HG03025 (cell line): ENCODE measurements around the gene ACLY.

ENCODE experiments used
- ATAC-seq: cut with Tn5 transposase; IDR thresholded peaks from one replicate; pipeline ENCODE4 v1.9.1; 2021; ENCODE audit warnings: mild to moderate bottlenecking, moderate library complexity; ENCODE audit not compliant: unreplicated experiment, low FRiP score

ACLY gene

DNA sequence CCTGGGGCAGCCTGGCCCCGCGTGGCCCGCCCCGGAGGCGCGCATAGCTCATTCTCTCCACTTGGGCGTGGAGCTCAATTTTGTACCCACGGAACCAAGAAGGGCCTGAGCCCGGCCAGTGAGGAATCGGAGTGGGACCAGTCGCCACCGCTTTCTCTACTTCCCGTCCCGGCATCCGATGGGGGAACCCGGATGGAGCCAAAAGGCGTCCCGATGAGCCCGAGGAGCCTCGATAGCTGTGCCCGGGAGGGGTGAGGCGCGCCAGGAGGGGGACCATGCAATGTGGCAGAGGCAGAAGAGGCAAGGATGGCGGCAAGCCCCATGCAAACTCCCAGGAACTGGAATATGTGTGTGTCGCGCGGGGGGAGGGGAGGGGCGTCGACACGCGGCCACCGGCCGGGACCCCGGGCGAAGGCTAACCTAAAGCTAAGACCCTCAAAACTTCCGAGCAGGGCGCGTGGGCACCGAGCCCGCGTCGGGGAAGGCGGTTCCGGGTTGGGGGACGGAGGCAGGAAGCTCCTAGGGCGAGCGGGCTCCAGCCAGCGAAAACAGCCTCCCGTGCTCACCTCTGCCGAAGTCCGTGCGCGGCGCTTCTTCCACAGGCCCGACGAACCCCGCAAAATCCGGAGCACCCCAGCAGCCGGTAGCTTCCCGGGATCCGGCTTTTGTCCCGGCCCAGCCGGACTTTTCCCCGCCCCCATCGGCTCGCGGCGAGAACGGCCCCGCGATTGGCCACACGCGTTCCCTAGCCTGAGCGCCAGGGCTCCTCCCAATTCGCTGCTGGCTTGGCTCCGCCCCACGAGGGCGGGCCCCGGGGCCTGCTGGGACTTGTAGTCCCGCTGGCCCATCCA lies at the start of gene ACLY:
Gene ACLY (minus strand): TSS at position 638 of the 851 bp plus-strand sequence. CDS start 5,078 bp downstream, outside the sequence.
- peak; percentile 80 for ATAC-seq

DNA sequence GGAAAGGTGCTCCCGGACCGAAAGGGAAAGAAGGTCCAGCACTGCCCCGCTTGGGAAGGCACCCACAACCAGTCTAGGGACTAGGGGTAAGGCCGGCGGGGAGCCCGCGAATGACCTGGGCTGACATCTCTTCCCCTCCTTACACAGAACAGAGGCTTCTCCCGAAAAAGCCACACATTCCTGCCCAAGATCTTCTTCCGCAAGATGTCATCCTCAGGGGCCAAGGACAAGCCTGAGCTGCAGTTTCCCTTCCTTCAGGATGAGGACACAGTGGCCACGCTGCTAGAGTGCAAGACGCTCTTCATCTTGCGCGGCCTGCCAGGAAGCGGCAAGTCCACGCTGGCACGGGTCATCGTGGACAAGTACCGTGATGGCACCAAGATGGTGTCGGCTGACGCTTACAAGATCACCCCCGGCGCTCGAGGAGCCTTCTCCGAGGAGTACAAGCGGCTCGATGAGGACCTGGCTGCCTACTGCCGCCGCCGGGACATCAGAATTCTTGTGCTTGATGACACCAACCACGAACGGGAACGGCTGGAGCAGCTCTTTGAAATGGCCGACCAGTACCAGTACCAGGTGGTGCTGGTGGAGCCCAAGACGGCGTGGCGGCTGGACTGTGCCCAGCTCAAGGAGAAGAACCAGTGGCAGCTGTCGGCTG lies 49.3 kb upstream of the ACLY start:
- no peak for ATAC-seq

- peak; percentile 8 for ATAC-seq
Observed at GRCh38 chr17:41967141-41967920, 48.6 kb upstream of the ACLY start.

DNA sequence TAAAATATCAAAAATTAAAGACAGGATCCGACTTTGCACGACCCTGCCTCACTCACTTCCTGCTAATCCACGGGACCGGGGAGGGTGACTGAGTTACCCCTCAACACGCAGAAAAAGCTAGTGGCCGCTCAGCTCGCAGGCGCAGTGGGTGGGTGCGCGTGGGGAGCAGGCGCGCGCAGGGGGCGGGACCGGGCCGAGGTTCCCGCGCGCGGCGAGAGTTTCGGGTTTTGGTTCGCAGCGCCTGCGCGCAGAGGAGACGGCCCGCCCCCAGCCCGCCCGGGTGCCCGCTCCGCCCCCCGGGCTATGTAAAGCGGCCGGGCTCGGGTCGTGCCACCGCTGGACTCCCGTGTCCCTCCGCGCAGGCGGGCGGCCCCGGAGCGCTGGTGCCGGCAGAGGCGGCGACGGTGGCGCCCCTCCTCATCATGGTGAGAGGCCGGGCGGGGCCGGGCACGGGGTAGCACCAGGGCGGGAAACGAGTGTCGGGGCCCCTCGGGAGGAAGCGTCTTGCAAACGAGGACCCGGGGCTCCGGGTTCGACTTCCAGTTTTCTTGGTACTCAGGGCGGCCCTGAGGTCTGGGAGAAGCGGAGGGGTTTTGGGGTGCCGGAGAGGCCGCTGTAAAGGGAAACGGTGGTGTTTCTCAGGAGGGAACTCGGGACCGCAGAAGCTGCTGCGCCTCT lies 47.9 kb upstream of the ACLY start, which contains the start of gene CNP:
Gene CNP (plus strand): TSS at position 333 of the 678 bp plus-strand sequence. CDS start 90 bp downstream, at position 423.
- peak; percentile 60 for ATAC-seq

GRCh38 chr17:41965694-41966462 lies 47.1 kb upstream of the ACLY start:
- ATAC-seq = no peak

DNA sequence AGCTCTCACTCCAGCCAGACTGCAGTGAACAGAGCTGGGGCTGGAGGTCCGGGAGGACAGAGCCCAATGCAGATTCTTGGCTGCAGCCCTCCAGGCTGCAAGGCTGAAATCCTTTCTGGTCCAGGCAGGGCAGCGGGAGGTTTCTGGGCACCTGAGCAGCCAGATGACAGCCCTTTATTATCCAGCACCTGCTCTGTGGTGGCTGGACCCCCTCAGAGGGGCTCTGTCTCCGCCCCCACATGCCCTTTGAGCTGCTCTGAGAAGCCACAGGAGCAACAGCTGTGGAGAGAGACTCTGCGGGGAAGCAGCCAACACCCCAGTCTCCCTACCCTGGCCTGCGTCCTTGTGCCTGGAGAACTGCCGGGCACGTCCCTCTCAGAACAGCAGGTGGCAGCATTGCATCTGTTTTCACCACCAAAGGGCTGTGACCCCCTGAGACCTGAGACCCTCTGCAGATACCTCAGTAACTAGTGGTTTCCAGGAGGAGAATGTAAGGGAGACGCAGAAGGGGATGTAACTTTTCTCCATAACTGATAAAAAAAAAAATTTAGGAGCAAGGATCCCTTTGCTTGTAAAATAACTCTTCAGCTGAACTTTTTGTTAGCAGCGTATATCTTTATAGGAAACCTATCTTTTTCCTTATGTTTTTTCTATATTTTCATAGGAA lies 44.1 kb upstream of the ACLY start:
- no peak for ATAC-seq

- ATAC-seq = no peak
Observed at GRCh38 chr17:41962111-41962510, 43.4 kb upstream of the ACLY start.

DNA sequence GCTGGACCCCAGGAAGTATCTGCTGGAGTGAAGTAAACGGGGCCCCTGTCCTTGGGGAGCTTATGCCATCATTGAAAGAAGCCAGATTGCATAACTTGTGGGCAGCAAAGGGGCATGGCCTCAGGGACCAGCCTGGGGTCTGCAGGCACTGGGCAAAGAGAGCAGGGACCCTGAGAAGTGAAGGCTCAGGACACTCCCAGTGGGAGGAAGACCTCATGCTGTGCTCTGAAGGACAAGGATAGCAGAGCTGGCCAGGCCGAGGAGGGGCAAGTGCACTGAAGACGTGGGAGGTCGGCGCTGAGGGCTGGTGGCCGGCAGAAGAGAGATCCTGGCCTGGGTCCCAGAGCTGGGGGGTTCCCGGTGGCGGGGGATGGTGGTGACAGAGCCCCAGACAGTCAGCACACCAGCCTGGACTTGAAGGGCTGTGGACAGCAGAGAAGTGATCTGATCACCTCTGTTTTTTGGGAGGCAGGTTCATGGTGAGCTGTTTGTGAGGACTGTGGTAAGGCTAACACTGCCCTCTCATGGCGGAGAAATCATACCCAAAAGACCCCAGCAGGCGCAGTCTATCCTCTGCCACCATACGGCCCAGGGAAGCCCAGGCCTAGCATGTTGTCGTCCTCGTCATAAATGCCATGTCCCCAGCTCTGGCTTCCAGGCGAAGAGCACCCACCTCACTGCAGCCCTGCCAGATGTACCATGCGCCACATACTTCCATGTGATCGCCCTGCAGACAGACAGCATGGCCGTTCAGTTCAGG lies 40.8 kb upstream of the ACLY start:
- ATAC-seq = no peak

DNA sequence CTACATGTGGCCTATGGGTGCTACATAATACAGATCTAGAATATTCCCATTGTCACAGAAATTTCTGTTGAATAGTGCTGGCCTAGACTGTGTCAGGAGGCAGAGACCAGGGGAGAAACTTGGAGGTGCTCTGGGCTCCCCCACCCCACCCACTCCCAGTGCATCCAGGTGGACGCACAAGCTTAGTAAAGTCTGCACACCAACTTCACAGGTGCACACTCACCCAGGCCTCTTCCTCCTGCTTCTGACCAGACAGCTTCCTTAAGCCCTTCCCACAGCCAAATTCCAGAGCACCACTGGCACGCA lies 40.2 kb upstream of the ACLY start:
- ATAC-seq = no peak

GRCh38 chr17:41957869-41958439 lies 39.2 kb upstream of the ACLY start:
- no peak for ATAC-seq

DNA sequence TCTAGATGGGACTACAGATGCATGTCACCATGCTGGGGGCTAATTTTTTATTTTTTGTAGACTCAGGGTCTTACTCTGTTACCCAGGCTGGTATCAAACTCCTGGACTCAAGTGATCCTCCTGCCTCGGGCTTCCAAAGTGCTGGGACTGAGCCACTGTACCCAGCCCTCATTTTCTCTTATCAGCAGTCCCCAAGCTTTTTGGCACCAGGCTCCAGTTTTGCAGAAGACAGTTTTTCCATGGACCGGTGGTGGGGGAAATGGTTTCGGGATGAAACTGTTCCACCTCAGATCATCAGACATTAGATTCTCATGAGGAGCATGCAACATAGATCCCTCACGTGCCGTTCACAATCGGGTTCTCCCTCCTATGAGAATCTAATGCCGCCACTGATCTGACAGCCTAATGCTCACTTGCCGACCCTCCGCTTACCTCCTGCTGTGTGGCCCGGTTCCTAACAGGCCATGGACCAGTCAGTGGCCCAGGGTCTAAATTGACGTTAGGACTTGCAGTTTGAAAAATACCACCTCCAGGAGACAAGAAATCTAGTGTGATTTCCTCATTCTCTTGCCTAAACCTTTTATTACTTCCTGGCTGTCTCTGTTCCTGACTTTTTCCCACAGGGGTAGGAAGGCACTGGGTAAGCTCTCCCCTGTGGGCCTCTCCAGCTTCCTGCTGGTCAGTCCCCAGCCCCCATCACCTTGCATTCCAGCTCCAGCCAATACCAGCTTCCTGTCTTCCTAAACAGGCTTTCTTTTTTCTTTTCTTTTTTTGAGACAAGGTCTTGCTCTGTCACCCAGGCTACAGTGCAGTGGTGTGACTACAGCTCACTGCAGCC lies 38.5 kb upstream of the ACLY start:
- no peak for ATAC-seq

DNA sequence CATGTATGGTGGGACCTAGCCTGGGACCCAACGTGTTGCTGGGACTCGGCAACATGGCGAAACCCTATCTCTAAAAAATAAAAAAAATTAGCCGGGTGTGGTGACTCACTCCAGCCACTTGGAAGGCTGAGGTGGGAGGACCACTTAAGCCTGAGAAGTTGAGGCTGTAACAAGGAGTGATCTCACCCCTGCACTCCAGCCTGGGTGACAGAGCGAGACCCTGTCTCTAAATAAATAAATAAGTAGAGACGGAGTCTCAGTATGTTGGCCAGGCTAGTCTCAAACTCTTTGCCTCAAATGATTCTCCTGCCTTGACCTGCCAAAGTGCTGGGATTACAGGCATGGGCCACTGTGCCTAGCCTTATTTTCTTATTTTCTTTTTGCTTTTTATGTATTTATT lies 37.8 kb upstream of the ACLY start:
- no peak for ATAC-seq

DNA sequence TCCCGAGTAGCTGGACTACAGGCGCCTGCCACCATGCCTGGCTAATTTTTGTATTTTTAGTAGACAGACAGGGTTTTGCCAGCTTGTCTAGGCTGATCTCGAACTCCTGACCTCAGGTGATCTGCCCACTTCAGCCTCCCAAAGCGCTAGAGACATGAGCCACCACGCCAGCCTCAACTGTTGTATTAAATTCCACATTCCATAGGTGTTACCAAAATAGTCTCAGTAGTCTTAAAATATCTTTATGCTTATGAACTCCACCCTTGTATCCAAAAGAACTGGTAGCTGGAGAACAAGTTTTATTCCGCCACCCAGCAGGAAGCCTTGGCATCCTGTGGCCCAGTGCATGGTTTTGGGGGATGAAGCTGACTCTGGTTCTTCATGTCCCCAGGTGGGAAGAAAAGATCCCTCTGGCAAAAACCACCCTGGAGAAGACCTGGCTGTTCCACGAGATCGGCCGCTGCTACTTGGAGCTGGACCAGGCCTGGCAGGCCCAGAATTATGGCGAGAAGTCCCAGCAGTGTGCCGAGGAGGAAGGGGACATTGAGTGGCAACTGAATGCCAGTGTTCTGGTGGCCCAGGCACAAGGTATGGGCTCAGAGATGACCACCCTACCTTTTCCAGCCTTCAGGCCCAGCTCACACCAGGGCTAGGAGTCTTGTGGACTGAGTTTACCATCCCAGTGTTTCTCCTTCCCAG lies 30.2 kb upstream of the ACLY start:
- ATAC-seq = no peak

DNA sequence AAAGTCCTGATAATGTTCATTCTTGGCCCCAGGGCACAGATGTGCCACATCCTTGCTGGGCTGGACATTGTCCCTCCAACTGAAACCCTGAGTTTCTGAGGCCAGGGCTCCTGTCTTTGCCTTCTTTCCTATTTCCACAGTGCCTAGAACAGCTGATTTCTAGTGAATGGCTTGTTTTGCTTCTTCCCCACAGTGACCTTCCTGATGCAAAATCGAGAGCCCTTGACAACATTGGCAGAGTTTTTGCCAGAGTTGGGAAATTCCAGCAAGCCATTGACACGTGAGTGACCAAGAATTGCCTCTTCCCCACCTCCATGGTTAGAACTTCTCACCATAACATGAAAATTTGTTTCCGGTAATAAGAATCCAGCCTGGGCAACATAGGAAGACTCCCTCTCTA lies 26.2 kb upstream of the ACLY start:
- ATAC-seq = no peak

- no peak for ATAC-seq
Observed at GRCh38 chr17:41943492-41943891, 24.7 kb upstream of the ACLY start.

GRCh38 chr17:41942626-41943373 lies 24.0 kb upstream of the ACLY start:
- no peak for ATAC-seq
